NB4 (cell line): ENCODE results near the gene ULK1.
A peak's percentile ranks its signal among the peaks of the same experiment; 100 is the strongest.

Experiments used
- DNase-seq: peaks from one replicate; pipeline ENCODE4 v3.0.0; 2010; ENCODE audit warnings: low read depth
- H3K4me3 ChIP-seq: one replicate; pipeline ENCODE4 v1.5.1; 2011; ENCODE audit warnings: mild to moderate bottlenecking, low read depth, low read length, moderate library complexity
- MYC ChIP-seq: IDR thresholded peaks from 2 replicates; pipeline ENCODE4 v1.6.1; 2011; ENCODE audit warnings: low read depth, low read length
- POLR2A ChIP-seq: IDR thresholded peaks from 2 replicates; pipeline ENCODE4 v1.6.1; 2011; ENCODE audit warnings: mild to moderate bottlenecking; ENCODE audit not compliant: insufficient read length; ENCODE audit errors: extremely low read depth
- TF ChIP-seq, protein P1 (sequence below): IDR thresholded peaks from 2 replicates; pipeline ENCODE4 v1.6.1; 2011; ENCODE audit warnings: low read depth, low read length
- TF ChIP-seq, protein P2 (sequence below): IDR thresholded peaks from one replicate; pipeline ENCODE4 v1.5.1; 2012; ENCODE audit warnings: low read depth, low read length

ULK1 gene

DNA sequence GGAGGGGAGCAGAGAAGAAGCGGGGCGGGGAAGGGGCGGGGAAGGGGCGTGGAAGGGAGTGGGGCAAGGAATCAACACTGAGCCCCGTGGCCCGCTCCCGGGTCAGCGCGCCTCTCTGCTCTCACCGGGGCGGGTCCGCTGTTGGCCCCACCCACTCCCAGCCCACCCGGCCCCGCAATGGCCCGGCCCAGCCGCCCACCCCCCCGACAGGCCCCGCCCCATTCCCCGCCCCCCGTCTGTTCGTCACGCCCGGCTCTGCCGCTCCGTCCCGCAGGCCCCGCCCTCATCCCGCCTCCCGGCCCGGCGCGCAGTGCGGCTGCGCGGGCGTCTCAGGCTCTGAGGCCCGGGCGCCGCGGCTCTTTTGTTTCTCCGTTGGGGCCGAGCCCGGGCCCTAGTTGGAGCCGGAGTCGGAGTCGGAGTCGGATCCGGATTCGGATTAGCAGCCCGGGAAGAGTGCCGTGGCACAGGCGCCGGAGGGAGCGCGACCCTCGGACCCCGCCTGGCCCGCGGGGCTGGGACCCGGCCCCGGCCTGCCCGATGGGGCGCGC, at the start of gene ULK1:
Gene ULK1, plus strand, starts transcription at position 310 of the 548 bp plus-strand sequence. CDS start 380 bp downstream, outside the sequence.
- TF ChIP-seq, protein P1, sequence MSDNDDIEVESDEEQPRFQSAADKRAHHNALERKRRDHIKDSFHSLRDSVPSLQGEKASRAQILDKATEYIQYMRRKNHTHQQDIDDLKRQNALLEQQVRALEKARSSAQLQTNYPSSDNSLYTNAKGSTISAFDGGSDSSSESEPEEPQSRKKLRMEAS, result no peak
- peak; percentile 87 for TF ChIP-seq POLR2A
- peak within 1 kb of the TSS; percentile 45 for H3K4me3 ChIP-seq
- DNase-seq, result peak; percentile 92

DNA sequence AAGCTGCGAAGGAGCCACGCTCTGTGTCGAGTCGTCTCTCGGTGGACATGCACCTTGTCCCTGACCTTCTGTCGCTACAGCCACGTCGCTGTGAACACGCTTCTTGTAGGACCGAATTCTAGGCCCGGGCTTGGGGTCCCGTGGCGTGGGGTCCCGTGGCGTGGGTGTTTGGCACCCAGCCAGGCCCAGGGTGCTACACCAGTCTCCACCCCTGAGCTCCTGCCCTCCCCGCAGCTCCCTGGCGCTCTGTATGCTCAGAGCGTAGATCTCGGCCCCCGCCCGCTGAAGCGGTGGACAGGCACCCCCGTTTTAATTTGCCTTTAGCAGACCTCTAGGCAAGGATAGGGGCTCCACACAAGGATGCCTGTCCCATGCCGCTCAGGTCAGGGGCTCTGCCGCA, 49.8 kb upstream of the ULK1 start:
- no peak overlapping the region for H3K4me3 ChIP-seq
- DNase-seq, result no peak
- TF ChIP-seq, protein P2, sequence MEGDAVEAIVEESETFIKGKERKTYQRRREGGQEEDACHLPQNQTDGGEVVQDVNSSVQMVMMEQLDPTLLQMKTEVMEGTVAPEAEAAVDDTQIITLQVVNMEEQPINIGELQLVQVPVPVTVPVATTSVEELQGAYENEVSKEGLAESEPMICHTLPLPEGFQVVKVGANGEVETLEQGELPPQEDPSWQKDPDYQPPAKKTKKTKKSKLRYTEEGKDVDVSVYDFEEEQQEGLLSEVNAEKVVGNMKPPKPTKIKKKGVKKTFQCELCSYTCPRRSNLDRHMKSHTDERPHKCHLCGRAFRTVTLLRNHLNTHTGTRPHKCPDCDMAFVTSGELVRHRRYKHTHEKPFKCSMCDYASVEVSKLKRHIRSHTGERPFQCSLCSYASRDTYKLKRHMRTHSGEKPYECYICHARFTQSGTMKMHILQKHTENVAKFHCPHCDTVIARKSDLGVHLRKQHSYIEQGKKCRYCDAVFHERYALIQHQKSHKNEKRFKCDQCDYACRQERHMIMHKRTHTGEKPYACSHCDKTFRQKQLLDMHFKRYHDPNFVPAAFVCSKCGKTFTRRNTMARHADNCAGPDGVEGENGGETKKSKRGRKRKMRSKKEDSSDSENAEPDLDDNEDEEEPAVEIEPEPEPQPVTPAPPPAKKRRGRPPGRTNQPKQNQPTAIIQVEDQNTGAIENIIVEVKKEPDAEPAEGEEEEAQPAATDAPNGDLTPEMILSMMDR, result no peak
- TF ChIP-seq, protein P1, result no peak
- TF ChIP-seq POLR2A (no peak), MYC (no peak)

GRCh38 chr12:131845121-131845520, 49.3 kb upstream of the ULK1 start:
- no peak for TF ChIP-seq POLR2A
- TF ChIP-seq, protein P2, result no peak
- no peak for DNase-seq
- H3K4me3 ChIP-seq, result no peak overlapping the region

GRCh38 chr12:131847456-131847855, 47.0 kb upstream of the ULK1 start:
- TF ChIP-seq, protein P1, result no peak
- no peak for TF ChIP-seq POLR2A
- TF ChIP-seq, protein P2, result no peak
- no peak for TF ChIP-seq MYC
- no peak for DNase-seq
- H3K4me3 ChIP-seq, result no peak overlapping the region

GRCh38 chr12:131848753-131849152, 45.7 kb upstream of the ULK1 start:
- TF ChIP-seq, protein P1, result no peak
- TF ChIP-seq, protein P2, result no peak
- TF ChIP-seq POLR2A (no peak), MYC (no peak)
- DNase-seq, result no peak

GRCh38 chr12:131849700-131850553, 44.5 kb upstream of the ULK1 start:
- DNase-seq, result no peak
- H3K4me3 ChIP-seq, result no peak overlapping the region
- TF ChIP-seq MYC (no peak), POLR2A (no peak)
- TF ChIP-seq, protein P1, result no peak
- TF ChIP-seq, protein P2, result no peak

More at GRCh38 chr12:131848753-131849152, 45.7 kb upstream of the ULK1 start:
- H3K4me3 ChIP-seq, result no peak overlapping the region
